ENCODE measurements around the gene ZNF324.
A peak's percentile ranks its signal among the peaks of the same experiment; 100 is the strongest.
"Not testable (repeated sequence)": the region's sequence is repeated elsewhere in the genome, so short reads cannot be mapped to it uniquely, and the experiment has no call there.

Gene ZNF324

DNA sequence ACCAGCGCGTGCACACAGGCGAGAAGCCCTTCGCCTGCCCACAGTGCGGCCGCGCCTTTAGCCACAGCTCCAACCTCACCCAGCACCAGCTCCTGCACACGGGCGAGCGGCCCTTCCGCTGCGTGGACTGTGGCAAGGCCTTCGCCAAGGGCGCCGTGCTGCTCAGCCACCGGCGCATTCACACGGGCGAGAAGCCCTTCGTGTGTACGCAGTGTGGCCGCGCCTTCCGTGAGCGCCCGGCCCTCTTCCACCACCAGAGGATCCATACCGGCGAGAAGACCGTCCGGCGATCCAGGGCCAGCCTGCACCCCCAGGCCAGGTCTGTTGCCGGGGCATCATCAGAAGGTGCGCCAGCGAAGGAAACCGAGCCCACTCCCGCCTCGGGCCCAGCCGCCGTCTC lies 4.9 kb downstream of the ZNF324 start:
- DNase-seq (ENCODE audit: low read depth) = no peak

DNA sequence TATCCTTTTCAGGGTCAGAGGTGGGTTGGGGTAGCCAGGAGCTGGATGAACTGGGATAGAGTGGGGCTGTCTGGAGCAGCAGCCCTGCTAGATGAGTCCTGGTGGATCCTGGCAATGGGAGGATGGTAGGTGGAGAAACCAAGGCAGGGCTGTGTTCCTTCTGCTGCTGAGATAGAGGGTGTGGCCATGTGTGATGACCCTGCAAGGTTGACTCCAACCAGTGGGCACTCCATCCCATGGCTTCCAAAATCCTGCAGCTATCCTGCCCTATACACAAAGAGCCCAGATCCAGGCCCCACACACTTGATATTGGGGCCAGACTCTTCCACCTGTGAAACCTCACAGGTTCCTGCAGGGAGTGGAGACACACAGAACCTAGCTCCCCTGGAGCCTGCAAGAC lies 6.9 kb downstream of the ZNF324 start:
- DNase-seq (ENCODE audit: low read depth) = no peak

DNA sequence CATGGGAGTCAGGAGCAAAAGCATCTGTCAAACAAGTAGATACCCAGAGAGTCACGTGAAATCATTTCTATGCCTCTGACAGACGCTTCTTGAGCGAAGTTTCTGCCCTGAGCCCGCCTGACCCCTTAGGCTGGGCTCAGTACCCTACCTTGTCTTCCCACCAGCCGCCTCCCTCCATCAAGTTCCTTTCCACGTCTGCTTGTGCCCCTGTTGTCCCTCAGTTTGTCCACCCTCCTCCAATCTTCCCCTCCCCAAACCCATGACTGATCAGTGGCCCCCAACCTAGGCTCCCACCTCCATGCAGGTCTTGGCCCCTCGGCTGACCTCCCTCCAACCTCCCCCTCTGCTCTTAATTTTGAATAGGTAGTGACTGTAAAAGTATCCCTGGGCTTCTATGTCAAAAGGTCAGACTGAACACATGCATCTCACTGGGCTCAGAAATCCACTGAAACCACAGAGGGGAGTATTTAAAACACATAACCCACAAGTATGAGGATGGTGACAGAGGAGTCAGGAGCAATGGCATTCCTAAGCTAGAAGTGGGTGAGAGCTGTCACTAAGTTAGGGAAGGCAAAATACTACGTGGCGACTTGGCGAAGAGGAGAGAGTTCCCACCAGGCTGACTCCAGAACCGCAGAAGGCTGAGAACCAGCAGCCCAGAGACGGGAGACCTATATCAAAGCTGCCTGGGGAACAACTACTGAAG lies 7.6 kb downstream of the ZNF324 start:
- peak; percentile 5 for DNase-seq (ENCODE audit: low read depth)

DNA sequence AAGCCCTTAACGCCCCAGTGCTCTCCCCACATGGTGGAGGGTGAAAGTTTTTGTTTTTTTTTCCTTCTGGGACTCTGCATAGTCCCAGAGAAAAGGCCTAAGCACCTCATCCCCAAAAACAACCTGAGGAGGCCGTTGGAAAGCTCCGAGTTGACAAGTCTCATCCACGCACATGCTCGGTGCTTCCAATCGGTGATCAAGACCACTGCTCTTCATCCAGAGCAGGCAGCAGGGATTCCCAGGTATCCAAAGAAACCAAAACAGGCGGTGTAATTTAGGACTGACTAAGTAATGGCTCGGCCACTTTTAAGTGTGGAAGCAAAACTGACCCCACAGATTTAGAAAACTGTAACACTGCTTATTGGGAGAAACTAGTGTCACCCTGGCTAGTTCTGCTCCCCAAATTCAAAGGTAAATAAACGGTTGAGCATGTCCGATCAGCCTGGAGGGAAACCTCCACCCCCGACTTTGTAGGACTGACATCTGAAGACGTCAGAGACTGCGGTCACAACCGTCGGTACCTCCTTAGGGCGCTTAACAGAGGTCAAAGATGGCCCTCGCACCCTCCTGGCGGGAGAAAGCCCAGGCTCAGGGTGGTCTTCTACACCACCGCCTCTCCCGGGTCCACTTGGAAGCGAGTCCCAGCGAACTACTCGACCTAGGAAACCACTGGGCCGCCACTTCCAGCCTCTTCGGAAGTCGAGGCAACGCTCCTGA lies 8.3 kb downstream of the ZNF324 start:
- DNase-seq (ENCODE audit: low read depth) = no peak

DNA sequence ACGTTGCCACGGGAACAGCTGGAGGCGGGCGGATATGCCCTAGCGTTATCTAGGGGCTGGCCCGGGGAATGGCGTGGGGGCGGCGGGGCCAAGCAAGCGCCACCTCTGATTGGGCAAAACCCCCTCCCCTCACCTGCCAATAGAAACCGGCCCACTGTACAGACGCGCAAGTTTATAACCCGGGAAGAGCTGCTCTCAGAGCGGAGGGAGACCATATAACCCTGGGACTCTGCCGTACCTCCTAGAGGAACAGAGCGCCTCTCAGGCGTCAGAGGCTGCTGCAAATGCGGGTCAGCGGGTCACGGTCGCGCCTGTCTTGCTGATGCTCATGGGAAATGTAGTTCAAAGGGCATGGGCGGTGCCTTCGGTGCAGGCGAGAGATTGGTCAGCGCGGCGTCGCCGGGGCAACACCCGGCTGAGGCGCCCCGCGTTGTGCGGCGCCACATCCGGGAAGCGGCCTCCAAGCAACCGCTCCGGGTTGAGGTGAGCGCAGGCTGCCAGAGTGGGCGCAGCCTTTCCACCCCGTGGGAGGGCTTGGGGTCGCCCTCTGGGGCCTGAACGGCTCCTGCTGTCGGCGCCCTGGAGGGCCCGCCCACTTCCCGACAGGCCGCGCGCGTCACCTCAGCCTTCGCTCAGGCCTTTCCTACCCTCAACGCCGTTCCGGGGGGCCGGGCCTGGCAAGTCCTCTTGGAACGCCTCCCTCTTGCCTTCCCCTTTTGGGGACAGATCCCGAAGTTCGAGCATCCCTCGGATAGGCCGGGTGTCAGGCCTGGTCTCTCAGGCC lies 9.0 kb downstream of the ZNF324 start, which contains the start of gene ZNF446:
ZNF446 (plus strand) TSS at position 639 of the 784 bp plus-strand sequence. CDS start 867 bp downstream, outside the sequence.
- DNase-seq (ENCODE audit: low read depth) = peak; percentile 96

DNA sequence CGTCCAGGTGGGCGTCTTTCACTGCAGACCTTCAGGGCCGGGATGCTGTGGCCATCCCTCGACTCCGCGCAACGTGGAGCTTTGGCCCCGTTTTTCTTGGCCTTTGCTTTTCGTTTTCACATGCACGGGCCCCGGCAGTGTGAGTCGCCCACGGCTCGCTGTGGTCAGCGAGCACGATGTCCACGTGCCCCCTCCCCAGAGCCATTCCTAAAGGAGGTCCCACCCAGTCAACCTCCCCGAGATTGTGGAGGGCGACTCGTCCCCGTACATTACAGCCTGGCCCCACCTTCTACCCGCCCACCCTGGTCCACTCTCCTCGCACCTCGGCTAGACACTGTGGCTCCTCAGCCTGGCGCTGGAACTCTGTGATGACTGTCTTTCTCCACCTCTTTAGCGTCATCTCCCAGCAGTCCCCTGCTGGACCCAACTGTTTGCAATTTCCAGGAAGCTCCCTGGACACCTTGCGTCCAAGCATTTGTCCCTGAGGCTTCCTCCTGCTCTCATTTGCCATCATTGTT lies 9.7 kb downstream of the ZNF324 start:
- no peak for DNase-seq (ENCODE audit: low read depth)

DNA sequence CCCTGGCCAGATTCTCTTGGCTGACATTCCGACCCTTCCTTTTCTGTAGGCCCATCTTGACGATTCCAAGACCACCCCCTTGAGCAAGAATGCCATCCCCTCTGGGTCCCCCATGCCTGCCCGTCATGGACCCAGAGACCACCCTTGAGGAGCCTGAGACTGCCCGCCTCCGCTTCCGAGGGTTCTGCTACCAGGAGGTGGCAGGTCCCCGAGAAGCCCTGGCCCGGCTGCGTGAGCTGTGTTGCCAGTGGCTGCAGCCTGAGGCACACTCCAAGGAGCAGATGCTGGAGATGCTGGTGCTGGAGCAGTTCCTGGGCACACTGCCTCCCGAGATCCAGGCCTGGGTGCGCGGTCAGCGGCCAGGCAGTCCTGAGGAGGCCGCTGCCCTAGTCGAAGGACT lies 10.2 kb downstream of the ZNF324 start:
- no peak for DNase-seq (ENCODE audit: low read depth)

DNA sequence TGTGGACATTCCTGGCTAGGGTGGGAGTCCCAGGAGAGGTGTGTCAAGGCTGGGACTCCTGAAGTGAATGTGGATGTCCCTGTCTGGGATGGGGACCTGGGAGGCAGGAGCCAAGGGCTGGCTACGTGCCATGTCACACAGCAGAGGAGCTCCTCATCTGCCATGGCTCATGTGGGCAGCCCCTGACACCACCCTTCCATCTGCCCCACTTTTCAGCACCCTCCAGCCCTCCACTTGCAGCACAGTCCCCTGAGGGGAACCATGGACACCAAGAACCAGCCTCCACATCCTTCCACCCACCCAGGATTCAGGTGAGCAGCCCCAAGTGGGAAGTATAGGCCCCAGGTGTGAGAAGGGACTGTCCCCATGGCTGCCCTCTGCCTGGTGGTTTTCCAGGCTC lies 11.0 kb downstream of the ZNF324 start:
- DNase-seq (ENCODE audit: low read depth) = no peak

DNA sequence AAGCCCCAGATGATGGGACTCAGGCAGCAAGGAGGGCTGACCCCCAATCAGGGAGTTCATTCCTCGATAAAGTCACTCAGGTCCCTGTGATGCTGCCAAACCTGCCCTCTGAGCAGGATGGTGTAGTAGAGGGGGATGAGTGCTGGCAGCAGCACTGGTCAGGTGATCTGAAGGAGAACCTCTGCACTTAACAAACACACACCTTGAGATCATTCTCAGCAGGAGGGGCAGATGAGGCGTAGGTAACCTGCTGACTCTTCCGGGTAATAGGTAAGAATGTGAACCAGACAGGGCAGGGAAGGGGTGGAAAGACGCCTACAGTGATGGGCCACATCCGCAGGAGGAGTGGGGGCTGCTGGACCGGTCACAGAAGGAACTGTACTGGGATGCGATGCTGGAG lies 12.4 kb downstream of the ZNF324 start:
- DNase-seq (ENCODE audit: low read depth) = no peak

DNA sequence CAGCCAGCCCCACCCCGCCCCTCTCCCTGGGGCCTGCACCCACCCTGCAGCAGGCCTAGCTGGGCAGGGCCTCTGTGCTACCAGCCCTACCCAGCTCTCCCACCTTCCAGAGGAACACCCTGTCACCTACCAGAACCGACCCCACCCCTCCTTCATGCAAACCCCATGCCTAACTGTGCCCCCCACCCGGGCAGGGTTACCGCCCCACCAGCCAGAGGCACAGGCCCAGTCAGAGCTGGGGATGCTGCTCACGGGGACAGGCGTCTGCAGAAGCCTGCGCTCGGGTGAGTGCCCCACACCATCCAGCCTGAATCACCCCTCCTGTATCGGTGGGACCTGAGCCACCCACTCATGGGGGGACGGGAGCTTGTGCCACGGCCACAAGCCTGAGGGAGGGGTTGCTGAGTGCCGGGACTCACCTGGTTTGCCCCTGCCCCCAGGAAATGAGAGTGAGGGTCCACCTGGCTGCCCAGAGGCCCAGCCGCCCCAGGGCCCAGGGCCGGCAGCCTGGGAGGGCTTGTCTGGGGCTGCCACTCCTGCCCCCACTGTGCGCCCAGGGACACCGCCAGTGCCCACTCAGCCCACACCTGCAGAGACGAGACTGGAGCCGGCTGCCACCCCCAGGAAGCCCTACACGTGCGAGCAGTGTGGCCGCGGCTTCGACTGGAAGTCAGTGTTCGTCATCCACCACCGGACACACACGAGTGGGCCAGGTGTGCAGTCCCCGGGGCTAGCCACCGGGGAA lies 13.0 kb downstream of the ZNF324 start:
- DNase-seq (ENCODE audit: low read depth) = no peak

DNA sequence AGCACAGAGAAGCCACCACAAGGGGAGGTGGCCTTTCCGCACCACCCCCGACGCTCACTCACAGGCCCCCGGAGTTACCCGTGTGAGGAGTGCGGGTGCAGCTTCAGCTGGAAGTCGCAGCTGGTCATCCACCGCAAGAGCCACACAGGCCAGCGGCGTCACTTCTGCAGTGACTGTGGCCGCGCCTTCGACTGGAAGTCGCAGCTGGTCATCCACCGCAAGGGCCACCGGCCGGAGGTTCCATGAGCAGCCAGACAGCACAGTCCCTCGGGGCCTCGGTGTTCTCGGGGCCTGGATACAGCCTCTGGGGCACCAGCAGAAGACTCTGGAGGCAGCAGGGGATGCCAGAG lies 13.6 kb downstream of the ZNF324 start:
- no peak for DNase-seq (ENCODE audit: low read depth)

DNA sequence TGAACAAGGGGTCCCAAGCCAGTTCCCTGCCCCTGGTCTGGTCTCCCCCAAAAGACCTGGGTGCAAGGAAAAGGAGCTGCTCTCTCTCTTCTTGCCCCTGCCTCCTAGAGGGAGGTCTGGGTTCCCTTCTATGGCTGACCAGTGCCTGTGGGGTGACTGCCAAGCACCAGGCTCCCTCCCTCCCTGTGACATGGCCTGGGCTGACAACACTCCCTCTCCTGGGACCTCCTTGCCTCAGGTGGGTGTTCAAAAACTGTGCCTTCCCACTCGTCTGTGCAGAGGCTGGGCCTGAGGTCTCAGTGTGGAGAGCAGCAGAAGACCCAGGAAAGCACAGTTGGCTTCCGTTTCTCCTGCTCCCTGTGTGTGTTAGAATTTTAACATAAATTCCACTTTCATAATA lies 14.0 kb downstream of the ZNF324 start:
- DNase-seq (ENCODE audit: low read depth) = no peak

DNA sequence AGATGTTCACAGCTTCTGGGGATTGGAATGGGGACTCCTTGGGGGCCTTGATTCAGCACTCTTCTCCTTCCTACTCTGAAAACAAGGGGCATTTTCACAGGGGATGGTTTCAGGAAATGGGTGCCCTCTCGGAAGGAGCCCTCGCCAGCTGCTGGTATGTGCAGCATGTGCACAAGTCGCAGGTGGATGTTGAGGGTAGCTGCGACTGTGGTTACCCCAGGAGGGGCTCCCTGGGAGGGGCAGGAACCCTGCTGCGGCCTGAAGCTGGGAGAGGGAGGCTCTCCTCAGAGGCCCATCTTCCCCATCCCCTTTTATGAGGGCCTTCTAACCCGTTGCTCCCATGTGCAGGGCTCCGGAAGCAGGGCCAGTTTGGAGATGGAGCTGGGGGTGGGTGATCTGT lies 15.5 kb downstream of the ZNF324 start:
- DNase-seq (ENCODE audit: low read depth) = no peak

DNA sequence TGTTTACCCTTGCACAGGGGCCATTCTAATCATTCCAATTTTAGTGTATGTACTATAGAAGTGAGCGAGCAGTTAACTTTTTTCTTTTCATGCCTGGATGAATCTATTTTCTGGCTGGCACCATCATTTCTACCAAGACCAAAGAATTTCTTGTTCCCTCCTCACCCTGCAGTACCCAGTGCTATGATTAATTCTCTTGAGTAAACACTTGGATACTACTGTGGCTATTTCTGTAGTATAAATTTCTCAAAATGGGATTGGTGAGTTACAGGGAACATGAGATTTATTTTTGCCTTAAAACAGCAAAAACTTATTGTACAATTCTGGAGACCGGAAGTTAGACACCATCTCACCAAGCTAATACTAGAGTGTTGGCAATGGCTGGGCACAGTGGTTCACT lies 16.9 kb downstream of the ZNF324 start:
- no peak for DNase-seq (ENCODE audit: low read depth)

DNA sequence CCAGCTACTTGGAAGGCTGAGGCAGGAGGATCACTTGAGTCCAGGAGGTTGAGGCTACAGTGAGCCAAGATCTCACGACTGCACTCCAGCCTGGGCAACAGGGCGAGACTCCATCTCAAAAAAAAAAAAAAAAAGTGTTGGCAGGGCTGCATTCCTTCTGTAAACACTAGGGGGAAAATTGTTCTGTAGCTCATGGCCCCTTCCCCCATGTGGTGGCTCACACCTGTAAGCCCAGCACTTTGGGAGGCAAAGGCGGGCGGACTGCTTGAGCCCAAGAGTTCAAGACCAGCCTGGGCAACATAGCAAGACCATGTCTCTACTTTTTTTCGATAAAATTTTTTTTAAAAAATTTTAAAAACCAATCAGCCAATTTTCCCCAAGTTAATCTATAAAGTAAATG lies 17.5 kb downstream of the ZNF324 start:
- DNase-seq (ENCODE audit: low read depth) = not testable (repeated sequence)

DNA sequence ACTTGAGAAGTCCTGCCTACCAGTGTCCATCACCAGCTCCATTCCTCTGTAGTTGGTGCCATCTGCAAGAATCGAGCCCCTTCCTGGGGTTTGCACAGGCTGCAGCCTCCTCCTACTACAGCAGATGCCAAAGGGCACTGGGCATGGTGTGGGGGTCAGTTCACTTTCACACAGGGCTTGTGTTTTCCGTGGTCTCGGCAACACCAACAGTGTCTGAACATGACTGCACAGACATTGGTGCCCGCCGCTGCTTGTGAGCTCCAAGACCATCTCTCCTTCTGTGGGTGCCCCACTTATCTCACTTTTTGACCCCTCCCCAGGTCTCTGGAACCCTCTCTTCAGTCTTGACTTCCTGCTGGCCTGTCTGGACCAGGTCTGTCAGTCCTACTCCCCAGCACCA lies 24.5 kb downstream of the ZNF324 start:
- DNase-seq (ENCODE audit: low read depth) = no peak

DNA sequence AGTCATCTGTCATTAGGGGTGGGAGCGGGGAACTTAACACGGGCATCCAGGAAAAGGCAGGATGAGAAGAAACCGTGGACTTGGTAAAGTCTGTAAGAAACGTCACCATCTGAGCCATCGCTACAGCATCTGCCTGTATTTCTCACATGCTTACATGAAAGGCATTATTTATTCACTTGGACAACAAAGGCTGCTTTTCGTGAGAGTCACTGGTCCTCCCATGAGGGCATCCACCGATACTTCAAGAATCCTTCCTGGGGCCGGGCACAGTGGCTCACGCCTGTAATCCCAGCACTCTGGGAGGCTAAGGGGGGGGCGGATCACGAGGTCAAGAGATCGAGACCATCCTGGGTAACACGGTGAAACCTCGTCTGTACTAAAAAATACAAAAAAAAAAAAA lies 25.4 kb downstream of the ZNF324 start:
- DNase-seq (ENCODE audit: low read depth) = no peak

DNA sequence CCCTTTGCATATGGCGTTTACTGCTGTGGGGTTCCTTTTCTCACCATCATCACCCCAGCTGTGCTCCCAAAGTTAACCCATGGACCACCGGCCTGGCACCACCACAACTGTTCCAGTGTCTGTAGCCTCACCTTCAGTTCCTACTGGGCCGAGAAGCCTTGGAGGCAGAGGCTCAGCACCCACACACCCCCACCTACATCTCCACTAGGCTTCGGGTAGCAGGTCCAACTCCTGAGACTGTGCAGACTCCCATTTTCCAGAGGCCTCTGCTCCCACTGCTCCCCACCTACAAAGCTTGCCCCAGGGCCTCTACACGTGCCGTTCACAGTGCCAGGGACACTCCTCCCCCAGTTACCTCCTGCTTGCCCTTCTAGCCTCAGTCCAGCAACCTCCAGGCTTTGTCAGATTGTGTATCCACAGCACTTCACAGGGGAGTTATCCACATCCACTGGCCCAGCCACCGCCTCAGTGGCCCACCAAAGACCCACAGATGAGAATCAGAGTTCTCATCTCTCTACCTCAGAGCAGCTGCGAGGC lies 30.8 kb downstream of the ZNF324 start:
- DNase-seq (ENCODE audit: low read depth) = no peak

DNA sequence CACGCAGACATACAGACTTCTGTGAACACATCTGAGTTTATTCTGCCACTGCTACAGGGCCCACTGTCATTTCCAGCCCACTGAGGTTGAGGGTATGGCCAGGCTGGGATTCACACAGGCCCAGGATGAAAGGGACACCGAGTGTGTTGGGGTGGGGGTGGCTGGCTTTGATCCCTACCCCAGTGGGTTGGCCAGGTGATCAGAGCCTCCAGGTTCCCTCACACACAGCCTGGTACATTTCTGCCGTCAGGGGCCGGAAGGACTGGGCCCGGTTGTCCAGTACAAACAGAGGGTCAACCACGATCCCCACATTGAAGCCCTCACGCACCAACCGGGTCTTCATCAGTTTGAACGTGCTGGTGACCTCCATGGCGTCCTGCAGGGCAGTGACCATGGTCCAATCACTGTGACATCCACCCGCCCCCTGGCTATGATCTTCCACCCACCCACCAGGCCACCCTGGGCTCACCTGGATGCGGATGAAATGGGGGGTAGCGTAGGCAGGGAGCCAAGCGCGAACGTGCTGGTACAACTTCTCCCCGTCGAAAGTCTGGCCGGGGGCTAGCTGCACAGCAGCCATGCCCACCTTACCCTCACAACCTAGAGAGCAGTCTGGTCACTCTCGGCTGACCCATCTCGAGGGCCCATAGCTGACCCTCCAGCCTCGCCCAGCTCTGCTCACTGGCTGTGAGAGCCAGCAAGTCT lies 31.6 kb downstream of the ZNF324 start:
- no peak for DNase-seq (ENCODE audit: low read depth)

DNA sequence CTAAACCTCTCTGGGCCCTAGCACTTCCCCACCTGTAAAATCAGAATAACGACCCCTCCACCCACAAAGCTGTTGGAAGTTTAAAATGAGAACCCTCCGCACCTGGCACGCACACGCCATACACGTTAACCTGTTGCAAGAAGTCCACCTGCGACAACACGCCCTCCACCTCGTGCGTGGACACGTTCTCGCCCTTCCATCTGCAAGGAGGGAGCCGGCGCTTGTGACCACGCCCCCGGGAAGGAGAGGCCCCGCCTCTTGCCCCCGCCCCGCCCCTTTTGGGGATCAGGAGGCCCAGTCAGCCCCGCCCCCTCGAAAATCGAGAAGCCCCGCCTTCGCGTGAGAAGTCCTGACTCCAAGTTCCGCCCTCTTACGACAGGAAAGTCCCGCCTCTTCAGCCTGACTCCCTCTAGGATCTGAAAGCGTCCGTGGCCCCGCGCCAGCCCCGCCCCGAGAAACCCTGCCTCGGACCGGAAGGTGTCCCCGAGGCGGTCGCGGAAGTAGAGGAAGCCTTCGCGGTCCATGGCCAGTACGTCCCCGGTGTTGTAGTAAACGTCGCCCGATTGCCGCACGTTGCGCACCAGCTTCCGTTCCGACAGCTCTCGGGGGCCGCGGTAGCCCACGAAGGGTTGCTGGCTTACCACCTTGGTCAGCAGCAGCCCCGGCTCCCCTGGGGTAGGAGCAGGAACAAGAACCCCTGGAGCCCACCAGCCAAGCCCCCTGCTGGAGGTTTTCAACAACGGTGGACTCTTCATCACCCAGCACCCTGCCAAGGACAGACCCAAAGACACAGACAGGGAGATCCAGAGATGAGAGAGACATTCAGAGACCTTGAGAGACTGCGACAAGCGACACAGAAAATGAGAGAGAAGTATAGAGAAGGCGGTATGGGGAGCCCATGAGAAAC lies 32.4 kb downstream of the ZNF324 start:
- DNase-seq (ENCODE audit: low read depth) = peak; percentile 99
